WI38 (cell line): Measurements from ENCODE around the gene GPR143.
"Not testable (repeated sequence)": the region's sequence is repeated elsewhere in the genome, so short reads cannot be mapped to it uniquely, and the experiment has no call there.

Experiments used
- H3K4me3 ChIP-seq: 2 replicates; pipeline ENCODE4 v1.5.1; 2011; ENCODE audit warnings: low read depth, mild to moderate bottlenecking, control low read depth, low read length
- TF ChIP-seq, protein P1 (sequence below): IDR thresholded peaks from 2 replicates; pipeline ENCODE4 v1.5.1; 2012; ENCODE audit warnings: low read depth, mild to moderate bottlenecking, control low read depth, low read length

Gene GPR143

DNA sequence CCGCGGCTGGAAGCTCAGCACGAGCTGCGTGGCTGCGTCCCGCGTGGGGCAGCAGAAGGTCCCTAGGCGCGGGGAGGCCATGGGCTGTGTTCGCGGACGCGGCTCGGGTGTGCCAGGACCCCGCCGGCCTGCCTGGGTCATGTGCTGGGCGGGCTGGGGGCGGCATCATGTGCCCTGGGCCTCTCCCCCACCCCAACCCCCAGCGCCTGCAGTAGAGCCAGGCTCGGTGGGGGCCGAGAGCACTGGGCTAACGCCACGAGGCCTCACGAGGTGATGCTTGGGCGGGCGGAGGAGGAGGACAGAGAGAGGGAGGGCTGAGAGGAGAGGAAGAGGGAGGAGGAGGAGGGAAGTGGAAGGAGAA is at the start of gene GPR143:
GPR143 (minus strand) TSS at position 111 of the 361 bp plus-strand sequence; CDS start at position 81, 30 bp downstream.
- TF ChIP-seq, protein P1, sequence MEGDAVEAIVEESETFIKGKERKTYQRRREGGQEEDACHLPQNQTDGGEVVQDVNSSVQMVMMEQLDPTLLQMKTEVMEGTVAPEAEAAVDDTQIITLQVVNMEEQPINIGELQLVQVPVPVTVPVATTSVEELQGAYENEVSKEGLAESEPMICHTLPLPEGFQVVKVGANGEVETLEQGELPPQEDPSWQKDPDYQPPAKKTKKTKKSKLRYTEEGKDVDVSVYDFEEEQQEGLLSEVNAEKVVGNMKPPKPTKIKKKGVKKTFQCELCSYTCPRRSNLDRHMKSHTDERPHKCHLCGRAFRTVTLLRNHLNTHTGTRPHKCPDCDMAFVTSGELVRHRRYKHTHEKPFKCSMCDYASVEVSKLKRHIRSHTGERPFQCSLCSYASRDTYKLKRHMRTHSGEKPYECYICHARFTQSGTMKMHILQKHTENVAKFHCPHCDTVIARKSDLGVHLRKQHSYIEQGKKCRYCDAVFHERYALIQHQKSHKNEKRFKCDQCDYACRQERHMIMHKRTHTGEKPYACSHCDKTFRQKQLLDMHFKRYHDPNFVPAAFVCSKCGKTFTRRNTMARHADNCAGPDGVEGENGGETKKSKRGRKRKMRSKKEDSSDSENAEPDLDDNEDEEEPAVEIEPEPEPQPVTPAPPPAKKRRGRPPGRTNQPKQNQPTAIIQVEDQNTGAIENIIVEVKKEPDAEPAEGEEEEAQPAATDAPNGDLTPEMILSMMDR, result no peak
- no peak within 1 kb of the TSS for H3K4me3 ChIP-seq

DNA sequence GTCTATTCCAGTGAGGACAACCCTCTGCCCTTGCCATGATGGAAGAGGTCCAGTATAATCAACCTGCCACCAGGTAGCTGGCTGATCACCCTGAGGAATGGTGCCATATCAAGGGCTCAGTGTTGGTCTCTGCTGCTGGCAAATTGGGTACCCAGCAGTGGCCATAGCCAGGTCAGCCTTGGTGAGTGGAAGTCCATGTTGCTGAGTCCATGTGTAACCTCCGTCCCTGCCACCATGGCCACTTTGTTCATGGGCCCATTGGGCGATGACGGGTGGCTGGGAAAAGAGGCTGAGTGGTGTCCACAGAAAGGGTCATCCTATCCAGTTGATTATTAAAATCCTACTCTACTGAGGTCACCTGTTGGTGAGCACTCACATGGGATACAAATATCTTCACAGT is 45.4 kb upstream of the GPR143 start:
- not testable (repeated sequence) for H3K4me3 ChIP-seq

DNA sequence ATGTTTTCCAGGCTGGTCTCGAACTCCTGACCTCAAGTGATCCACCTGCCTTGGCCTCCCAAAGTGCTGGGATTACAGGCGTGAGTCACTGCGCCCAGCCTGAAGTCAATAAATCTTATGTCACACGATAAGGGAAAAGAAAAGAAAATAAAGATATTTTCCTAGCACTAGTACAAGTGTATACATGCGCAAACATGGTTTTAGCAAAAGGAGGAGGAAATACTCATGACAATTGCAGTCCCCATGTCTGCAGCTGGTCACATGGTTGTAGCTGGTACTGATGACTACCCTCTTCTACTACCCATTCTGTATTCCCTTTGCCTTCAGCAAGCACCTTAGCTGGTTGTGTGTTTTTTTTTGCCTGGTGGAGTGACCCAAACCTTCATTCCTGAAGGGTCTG is 44.2 kb upstream of the GPR143 start:
- H3K4me3 ChIP-seq, result not testable (repeated sequence)

DNA sequence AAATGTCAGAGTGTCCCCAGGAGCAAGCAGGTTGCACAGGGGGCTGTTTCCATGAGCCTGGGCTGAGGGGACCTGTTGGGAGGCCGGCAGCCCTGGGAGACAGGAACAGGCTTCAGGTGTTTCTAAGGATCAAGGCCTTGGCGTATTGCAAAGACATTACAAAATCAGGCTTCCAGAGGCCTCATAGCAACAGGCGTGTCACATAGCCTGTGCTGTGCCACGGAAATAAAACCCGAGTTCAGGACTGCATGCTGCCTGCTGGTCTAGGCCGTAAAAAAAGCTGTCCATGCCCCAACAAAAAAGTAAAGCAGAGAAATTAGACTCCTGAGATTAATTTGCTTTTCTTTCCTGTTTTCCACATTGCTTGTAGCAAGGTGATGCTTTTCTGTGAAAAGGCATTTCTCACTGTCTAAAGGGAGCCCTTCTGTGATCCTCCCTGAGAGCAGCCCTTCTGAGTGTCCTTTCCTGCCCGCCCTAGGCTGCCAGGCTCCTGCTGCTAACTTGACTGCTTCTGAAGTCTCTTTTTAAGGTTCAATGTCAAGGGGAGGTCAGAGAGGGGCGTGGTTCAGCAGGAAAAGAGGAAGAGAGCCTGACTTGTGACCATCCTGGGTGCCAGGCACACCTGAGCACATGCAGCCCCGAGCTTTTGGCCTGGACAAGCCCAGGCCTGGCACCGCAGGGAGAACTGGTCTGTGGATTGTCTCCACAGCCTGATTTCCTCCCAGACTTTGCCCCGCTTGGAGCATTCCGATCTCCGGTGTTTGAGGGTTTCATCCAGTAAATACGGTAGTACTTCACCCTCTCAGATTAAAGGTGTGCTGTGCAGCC is 41.9 kb upstream of the GPR143 start:
- TF ChIP-seq, protein P1, result no peak
- no peak overlapping the region for H3K4me3 ChIP-seq

DNA sequence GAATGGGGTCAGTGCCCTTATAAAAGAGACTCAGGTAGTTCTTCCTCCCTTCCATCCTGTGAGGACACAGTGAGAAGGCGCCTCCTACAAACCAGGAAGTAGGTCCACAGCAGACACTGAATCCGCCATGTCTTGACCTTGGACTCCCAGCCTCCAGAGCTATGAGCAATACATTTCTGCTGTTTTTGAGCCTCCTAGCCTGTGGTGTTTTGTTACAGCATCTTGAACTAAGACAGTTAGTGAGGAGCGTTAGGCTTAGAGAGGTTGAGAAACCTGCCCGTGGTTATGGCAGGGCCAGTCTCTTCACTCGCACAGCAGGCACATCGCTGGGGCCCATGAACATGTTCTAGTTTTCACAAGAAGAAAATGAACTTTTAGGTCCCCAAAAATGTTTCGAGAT is 40.3 kb upstream of the GPR143 start:
- TF ChIP-seq, protein P1, result no peak
- no peak overlapping the region for H3K4me3 ChIP-seq

DNA sequence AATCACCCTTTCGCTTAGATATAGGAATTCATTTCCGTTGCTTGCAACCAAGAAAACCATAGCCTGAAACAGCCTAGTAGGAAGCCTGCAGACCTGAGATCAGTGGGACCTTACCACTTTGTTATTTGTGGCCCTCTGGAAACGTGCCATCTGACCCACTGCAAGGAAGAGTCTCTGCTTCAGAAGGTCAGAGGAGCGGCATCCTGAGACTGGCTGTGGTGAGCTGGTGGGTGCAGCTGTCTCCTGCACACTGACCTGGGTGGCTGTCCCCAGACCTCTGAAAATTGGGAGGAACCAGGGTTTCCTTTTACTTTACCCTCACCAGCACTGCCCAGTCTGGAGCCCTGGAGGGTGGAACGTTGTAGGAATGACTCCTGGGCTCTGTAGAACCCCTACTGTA is 38.8 kb upstream of the GPR143 start:
- TF ChIP-seq, protein P1, result no peak
- H3K4me3 ChIP-seq, result no peak overlapping the region

DNA sequence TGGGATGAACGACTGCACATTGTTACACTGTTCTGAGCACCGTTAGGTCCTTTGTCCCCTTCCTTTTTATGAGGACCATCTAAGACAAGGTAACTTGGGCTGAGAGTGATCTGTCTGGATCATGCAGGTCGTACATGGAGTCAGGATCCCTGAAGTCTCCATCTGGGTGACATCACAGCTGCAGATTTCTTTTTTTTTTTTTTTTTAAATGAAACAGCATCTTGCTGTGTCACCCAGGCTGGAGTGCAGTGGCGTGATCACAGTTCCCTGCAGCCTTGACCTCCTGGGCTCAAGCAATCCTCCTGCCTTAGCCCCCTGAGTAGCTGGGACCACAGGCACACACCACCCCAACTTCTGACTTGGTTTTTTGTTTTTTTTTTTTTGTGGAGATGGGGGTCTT is 37.1 kb upstream of the GPR143 start:
- no peak overlapping the region for H3K4me3 ChIP-seq
- TF ChIP-seq, protein P1, result no peak

DNA sequence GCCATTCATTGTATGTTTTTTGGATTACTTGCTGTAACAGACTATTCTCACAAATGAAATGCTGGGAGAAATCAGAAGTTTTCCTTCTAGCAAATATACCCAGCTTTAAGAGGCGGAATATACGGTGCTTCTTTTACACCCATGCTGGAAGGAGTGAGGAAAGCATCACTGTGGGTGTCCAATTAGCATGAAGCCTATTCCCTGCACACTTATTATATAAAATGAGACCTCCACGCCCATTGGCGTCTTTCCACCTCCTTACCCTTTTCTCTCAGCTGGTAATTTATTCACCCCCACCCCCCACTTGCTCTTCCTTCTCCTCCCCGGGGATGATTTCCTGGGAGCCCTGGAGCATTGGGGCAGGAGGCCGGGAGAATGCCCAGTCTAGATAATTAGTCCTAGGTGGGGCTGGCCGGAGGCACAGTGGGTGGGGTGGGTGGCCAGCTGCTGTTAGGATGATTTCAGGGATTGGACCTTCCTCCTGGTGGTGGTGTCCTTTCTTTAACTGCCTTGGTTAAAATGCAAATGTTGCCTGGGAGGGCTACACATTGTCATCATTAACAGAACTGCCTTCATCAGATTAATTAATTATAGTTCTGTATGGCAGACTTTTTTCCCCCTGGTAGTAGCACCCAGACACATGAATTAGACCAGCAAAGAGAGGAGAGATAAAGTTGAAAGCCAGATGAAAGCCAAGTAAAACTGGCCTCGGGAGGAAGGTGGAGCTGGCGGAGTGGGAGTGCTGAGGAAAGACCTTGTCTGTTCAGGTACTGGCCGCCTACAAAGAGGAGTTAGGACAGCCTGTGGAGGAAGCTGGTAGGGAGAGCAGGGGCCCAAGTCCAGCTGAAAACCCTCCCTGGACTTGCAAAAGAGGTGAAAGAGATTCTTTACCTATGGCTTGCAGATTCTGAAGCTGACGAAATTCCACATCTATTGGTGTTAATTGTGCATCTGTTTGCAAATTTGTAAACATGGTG is 32.0 kb upstream of the GPR143 start:
- TF ChIP-seq, protein P1, result no peak
- H3K4me3 ChIP-seq, result no peak overlapping the region
